RWPE2 (cell line): Measurements from ENCODE around the gene COL4A2.

Source experiments
- ATAC-seq: fragments of 200-7000 bp; cut with Tn5 transposase; 3 replicates; pipeline ENCODE4 v1.9.1; 2021; ENCODE audit warnings: low read depth
- DNase-seq: peaks from one replicate; pipeline ENCODE4 v3.0.0-alpha.2; 2020; ENCODE audit warnings: low spot score
- H3K27ac ChIP-seq: fragments of 450-650 bp; 2 replicates; pipeline ENCODE4 v1.5.1; 2017; ENCODE audit warnings: mild to moderate bottlenecking; ENCODE audit not compliant: poor library complexity, severe bottlenecking
- H3K27me3 ChIP-seq: fragments of 250-450 bp; sonication (Bioruptor Pico); 2 replicates; pipeline ENCODE4 v1.5.1; 2021; ENCODE audit warnings: mild to moderate bottlenecking, moderate library complexity; ENCODE audit not compliant: insufficient read depth, poor library complexity, severe bottlenecking
- H3K36me3 ChIP-seq: fragments of 250-450 bp; sonication (Bioruptor Pico); 2 replicates; pipeline ENCODE4 v1.5.1; 2020; ENCODE audit warnings: low read depth, mild to moderate bottlenecking, moderate library complexity
- H3K4me1 ChIP-seq: fragments of 250-450 bp; sonication (Bioruptor Pico); 2 replicates; pipeline ENCODE4 v1.5.1; 2021; ENCODE audit warnings: mild to moderate bottlenecking, moderate library complexity; ENCODE audit not compliant: insufficient read depth, poor library complexity, severe bottlenecking
- H3K4me3 ChIP-seq: fragments of 250-450 bp; sonication (Bioruptor Pico); 2 replicates; pipeline ENCODE4 v1.5.1; 2021; ENCODE audit warnings: mild to moderate bottlenecking, moderate library complexity; ENCODE audit not compliant: severe bottlenecking
- H3K9me3 ChIP-seq: fragments of 250-450 bp; sonication (Bioruptor Pico); 2 replicates; pipeline ENCODE4 v1.5.1; 2021; ENCODE audit warnings: mild to moderate bottlenecking, moderate library complexity; ENCODE audit not compliant: severe bottlenecking
- TF ChIP-seq, protein P1 (sequence below): fragments of 450-650 bp; IDR thresholded peaks from one replicate; pipeline ENCODE4 v1.5.1; 2017; ENCODE audit warnings: mild to moderate bottlenecking, moderate library complexity; ENCODE audit not compliant: poor library complexity, severe bottlenecking

Gene COL4A2

DNA sequence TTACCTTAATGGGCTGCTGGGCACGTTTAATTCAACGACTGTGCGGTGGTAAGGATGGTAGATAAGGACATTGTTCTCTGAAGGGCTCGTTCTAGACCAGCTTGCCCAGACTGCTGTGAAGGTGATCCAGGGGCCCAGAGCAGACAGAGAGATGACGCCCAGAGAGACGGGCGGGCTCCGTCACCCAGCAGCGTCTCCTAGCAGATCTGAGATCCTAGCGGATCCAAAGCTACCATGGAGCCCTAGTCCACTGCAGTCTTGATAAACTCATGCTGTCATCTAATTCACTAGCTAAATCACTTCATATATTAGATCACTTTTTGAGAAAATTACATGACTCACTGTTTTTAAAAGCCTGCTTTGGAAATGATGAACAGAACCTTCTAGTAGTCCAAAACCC is 21.5 kb downstream of the COL4A2 start:
- DNase-seq (no peak), ATAC-seq (no peak)
- Histone ChIP-seq H3K27ac (no peak overlapping the region), H3K36me3 (peaks cover 34% of the 10 kb centered on the region), H3K4me3 (no peak overlapping the region), H3K27me3 (no peaks in the 10 kb centered on the region), H3K9me3 (no peaks in the 10 kb centered on the region), H3K4me1 (peaks cover 1% of the 10 kb centered on the region)
- TF ChIP-seq, protein P1, sequence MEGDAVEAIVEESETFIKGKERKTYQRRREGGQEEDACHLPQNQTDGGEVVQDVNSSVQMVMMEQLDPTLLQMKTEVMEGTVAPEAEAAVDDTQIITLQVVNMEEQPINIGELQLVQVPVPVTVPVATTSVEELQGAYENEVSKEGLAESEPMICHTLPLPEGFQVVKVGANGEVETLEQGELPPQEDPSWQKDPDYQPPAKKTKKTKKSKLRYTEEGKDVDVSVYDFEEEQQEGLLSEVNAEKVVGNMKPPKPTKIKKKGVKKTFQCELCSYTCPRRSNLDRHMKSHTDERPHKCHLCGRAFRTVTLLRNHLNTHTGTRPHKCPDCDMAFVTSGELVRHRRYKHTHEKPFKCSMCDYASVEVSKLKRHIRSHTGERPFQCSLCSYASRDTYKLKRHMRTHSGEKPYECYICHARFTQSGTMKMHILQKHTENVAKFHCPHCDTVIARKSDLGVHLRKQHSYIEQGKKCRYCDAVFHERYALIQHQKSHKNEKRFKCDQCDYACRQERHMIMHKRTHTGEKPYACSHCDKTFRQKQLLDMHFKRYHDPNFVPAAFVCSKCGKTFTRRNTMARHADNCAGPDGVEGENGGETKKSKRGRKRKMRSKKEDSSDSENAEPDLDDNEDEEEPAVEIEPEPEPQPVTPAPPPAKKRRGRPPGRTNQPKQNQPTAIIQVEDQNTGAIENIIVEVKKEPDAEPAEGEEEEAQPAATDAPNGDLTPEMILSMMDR, result no peak

DNA sequence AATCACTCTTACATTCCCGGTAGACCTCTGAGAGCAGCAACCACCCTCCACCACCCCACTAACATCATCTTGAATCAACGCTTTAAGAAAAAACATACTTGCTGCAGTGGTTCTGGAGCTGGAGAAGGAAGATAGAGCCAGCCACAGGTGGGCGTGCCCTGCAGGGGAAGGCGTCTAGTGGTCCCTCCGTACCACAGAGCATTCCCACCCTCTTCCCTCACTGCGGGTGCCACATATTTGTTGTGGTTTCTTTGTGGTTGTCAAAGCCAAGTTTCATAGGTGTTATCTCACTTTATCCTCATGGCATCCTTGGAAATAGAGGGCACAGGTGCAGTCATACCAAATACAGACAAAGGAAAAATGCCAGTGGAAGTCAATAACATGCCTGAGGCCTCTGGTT is 22.2 kb downstream of the COL4A2 start:
- DNase-seq (no peak), ATAC-seq (no peak)
- Histone ChIP-seq H3K4me3 (no peak overlapping the region), H3K27me3 (no peaks in the 10 kb centered on the region), H3K36me3 (peaks cover 39% of the 10 kb centered on the region), H3K4me1 (peaks cover 8% of the 10 kb centered on the region), H3K27ac (no peak overlapping the region), H3K9me3 (no peaks in the 10 kb centered on the region)
- TF ChIP-seq, protein P1, result no peak

DNA sequence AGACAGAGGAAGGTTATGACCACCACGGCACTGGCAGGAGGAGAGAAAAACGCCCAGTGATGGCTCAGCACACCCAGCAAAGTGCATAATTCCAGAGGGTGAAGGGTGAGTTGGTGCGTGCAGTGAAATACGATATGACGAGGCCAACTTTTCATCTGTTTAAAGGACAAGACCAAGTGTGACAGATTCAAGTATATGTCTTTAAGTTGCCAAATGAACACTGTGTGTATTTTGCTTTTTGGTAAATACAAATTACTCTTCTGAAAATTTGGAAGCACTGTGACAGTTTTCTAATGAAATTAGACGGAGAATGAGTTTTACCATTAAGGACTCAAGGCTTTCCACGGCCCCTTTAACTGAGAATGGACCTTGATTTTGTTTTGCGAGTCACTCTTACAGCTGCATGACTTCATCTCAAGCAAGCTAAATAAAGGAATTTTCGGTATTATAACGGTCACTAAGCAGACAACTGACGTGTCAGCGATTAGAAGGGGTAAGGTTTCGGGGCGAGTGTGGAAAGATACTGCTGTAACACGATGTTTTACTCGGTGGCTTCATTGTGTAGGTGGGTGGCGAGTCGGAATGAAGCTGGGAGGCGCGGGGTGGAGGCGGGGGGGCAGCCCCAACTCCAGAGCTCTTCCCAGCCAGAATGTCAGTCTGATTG is 22.8 kb downstream of the COL4A2 start:
- H3K4me3 ChIP-seq, result no peak overlapping the region
- peaks cover 40% of the 10 kb centered on the region for H3K36me3 ChIP-seq
- no peak for DNase-seq
- no peaks in the 10 kb centered on the region for H3K9me3 ChIP-seq
- H3K27me3 ChIP-seq, result no peaks in the 10 kb centered on the region
- no peak for ATAC-seq
- H3K4me1 ChIP-seq, result peaks cover 11% of the 10 kb centered on the region
- TF ChIP-seq, protein P1, result no peak
- no peak overlapping the region for H3K27ac ChIP-seq

DNA sequence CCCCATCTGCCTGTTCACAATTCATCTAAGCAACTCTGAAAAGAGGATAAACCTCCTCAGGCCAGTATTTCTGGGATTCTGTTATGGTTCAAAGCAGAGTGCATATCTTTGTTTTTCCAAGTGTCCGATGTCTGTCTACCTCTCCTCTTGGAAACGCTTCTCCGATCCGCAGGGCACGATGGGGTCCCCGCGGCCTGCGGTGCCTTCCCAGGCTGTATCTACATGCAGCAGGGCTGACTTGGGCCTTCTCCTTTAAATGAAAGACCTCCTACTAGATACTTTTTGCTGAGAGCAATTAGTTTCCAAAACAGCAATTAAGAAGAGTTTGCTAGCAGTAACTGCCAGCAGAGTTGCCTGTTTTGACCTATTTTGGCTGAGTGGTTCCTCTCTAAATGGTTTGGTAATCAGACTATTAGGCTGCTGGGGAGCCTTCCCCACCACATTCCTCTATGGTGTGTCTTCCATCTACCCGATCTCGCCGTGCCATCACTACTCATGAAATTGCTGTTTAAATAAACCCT is 23.5 kb downstream of the COL4A2 start:
- Histone ChIP-seq H3K27me3 (no peaks in the 10 kb centered on the region), H3K4me3 (no peak overlapping the region), H3K36me3 (peaks cover 40% of the 10 kb centered on the region), H3K27ac (no peak overlapping the region), H3K4me1 (peaks cover 11% of the 10 kb centered on the region), H3K9me3 (no peaks in the 10 kb centered on the region)
- TF ChIP-seq, protein P1, result no peak
- no peak for ATAC-seq
- DNase-seq, result no peak

DNA sequence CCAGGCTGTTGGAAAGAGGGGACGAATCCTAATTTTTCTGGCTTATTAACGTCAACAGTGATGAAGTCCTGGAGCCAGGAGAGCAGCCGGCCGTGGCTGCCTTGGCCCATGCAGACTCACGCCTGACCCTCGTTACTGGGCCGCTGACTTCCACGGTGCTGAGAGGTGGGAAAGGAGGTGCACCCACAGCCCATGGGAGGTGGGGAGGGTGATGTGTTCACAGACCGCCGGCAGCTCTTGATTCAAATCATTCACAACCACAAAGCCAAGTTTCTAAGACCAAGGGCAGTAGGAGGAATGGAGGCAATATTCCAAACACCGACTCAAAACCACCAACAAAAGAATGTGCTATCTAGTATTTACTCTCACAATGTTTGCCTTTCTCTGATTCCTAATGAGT is 24.3 kb downstream of the COL4A2 start:
- Histone ChIP-seq H3K4me3 (no peak overlapping the region), H3K27ac (no peak overlapping the region)
- DNase-seq, result no peak

More for the DNA sequence above, 24.3 kb downstream of the COL4A2 start:
- Histone ChIP-seq H3K4me1 (peaks cover 11% of the 10 kb centered on the region), H3K36me3 (peaks cover 48% of the 10 kb centered on the region), H3K27me3 (no peaks in the 10 kb centered on the region), H3K9me3 (no peaks in the 10 kb centered on the region)
- TF ChIP-seq, protein P1, result no peak
- ATAC-seq, result no peak
